Keratinocyte (primary cell): ENCODE measurements around the gene PXYLP1. TPM values are rescaled to one million over a fixed set of nuclear protein-coding genes. Genes with fewer than 3 reads are reported as not detected.

Experiments
- DNase-seq: peaks from one replicate; pipeline ENCODE4 v3.0.0-alpha.2; 2011; ENCODE audit warnings: low read depth, missing footprints, low spot score
- FAIRE-seq: peaks from 2 replicates; lab custom pipeline; 2011; peaks lifted over from hg19 to GRCh38; lab: Jason Lieb, UNC
- H2AFZ ChIP-seq: 2 replicates; pipeline ENCODE4 v1.6.0; 2012; ENCODE audit warnings: low read length, control low read depth, inconsistent platforms; ENCODE audit not compliant: control insufficient read depth
- H3K27ac ChIP-seq: 2 replicates; pipeline ENCODE4 v1.5.1; 2011; ENCODE audit warnings: low read length; ENCODE audit not compliant: control insufficient read depth, insufficient read depth
- H3K27me3 ChIP-seq: 3 replicates; pipeline ENCODE4 v1.6.0; 2011; ENCODE audit warnings: low read length; ENCODE audit not compliant: control insufficient read depth, insufficient read depth; ENCODE audit errors: extremely low read depth
- H3K36me3 ChIP-seq, 2 experiments: 2 replicates in 1 of 2; 3 replicates in 1 of 2; pipeline ENCODE4 v1.5.1; 2011; ENCODE audit warnings: low read length in 2 of 2, mild to moderate bottlenecking in 1 of 2; ENCODE audit not compliant: control insufficient read depth in 2 of 2, insufficient read depth in 2 of 2; ENCODE audit errors: extremely low read depth in 1 of 2
- H3K4me1 ChIP-seq: 3 replicates; pipeline ENCODE4 v1.5.1; 2011; ENCODE audit warnings: low read length; ENCODE audit not compliant: control insufficient read depth, insufficient read depth; ENCODE audit errors: extremely low read depth
- H3K4me2 ChIP-seq: 3 replicates; pipeline ENCODE4 v1.6.0; 2011; ENCODE audit warnings: low read depth, low read length; ENCODE audit not compliant: control insufficient read depth, insufficient read depth; ENCODE audit errors: extremely low read depth
- H3K4me3 ChIP-seq, 3 experiments: fragments of 200-600 bp in 1 of 3; sonication (generic) in 1 of 3; 2 replicates in 2 of 3; 3 replicates in 1 of 3; pipeline ENCODE4 v1.5.1; 2011 to 2016; ENCODE audit warnings: low read length in 3 of 3, mild to moderate bottlenecking in 3 of 3, control low read depth in 2 of 3, inconsistent platforms in 1 of 3, low read depth in 1 of 3, mixed read lengths in 1 of 3, mixed run types in 1 of 3, moderate library complexity in 1 of 3; ENCODE audit not compliant: control insufficient read depth in 2 of 3, insufficient read depth in 2 of 3; ENCODE audit errors: extremely low read depth in 1 of 3
- H3K79me2 ChIP-seq: 2 replicates; pipeline ENCODE4 v1.6.0; 2012; ENCODE audit warnings: low read length; ENCODE audit not compliant: control insufficient read depth, insufficient read depth
- H3K9ac ChIP-seq: 3 replicates; pipeline ENCODE4 v1.6.0; 2011; ENCODE audit warnings: low read length; ENCODE audit not compliant: control insufficient read depth, insufficient read depth; ENCODE audit errors: extremely low read depth
- H3K9me1 ChIP-seq: 3 replicates; pipeline ENCODE4 v1.6.0; 2011; ENCODE audit warnings: low read length; ENCODE audit not compliant: control insufficient read depth, insufficient read depth; ENCODE audit errors: extremely low read depth
- H3K9me3 ChIP-seq: 2 replicates; pipeline ENCODE4 v1.5.1; 2012; ENCODE audit warnings: low read depth, low read length; ENCODE audit not compliant: control insufficient read depth
- H4K20me1 ChIP-seq: 3 replicates; pipeline ENCODE4 v1.6.0; 2011; ENCODE audit warnings: low read length; ENCODE audit not compliant: control insufficient read depth, insufficient read depth; ENCODE audit errors: extremely low read depth
- CTCF ChIP-seq, 3 experiments: IDR thresholded peaks in 1 of 3; conservative IDR thresholded peaks in 1 of 3; optimal IDR thresholded peaks in 1 of 3; 2 replicates in 2 of 3; 3 replicates in 1 of 3; pipeline versions ENCODE3 to v1.5.1; 2011; ENCODE audit warnings: low read length in 3 of 3, mild to moderate bottlenecking in 3 of 3, moderate library complexity in 2 of 3, control low read depth in 1 of 3, inconsistent platforms in 1 of 3; ENCODE audit not compliant: insufficient read depth in 2 of 3; ENCODE audit errors: extremely low read depth in 1 of 3
- EZH2 ChIP-seq: IDR thresholded peaks from one replicate; pipeline ENCODE4 v1.6.1; 2012; ENCODE audit warnings: inconsistent platforms, mild to moderate bottlenecking, low read length, moderate library complexity
- dilution Hi-C: fragments of 300-500 bp; cut with MboI; formaldehyde crosslinking; loops from one replicate; pipeline ENCODE4 v1.7.0; 2020; ENCODE audit warnings: low sequenced_read_pairs; ENCODE audit not compliant: extremely low pct_ligation_motif_present
- polyA plus RNA-seq, 5 experiments: library from polyadenylated mRNA; depleted of rRNA in 3 of 5; stranded (reverse) in 3 of 5; stranded (forward) in 1 of 5; unstranded in 1 of 5; fragments of >200 nt; gene quantifications; 1 replicate in 1 of 5; 2 replicates in 3 of 5; 3 replicates in 1 of 5; pipeline versions ENCODE4 v1.2.1 to v1.2.3, GENCODE V29; 2011 to 2012; ENCODE audit warnings: missing spikeins in 2 of 5, low read depth in 1 of 5, low replicate concordance in 1 of 5

PXYLP1 gene
- polyA plus RNA-seq, 1 donor (not counting 4 experiments of a cell fraction or from before 2014, with no cell fraction given), result 3.0 TPM

- H3K4me1 ChIP-seq, result peaks cover 3% of the 10 kb centered on the region
- H3K9me1 ChIP-seq, result no peaks in the 10 kb centered on the region
- TF ChIP-seq EZH2 (no peak), CTCF (optimal IDR thresholded peaks at IDR 0.05 in 1 of 3, IDR thresholded peaks at IDR 0.05 in 1 of 3, conservative IDR thresholded peaks at IDR 0.05 in 1 of 3; ENCODE audit: extremely low read depth in 1 of 3, insufficient read depth in 2 of 3, low read length in 3 of 3) (no peak)
- H3K79me2 ChIP-seq, result no peaks in the 10 kb centered on the region
- H3K27me3 ChIP-seq, result no peaks in the 10 kb centered on the region
- no peak overlapping the region for H3K4me3 ChIP-seq
- no peak overlapping the region for H2AFZ ChIP-seq
- H4K20me1 ChIP-seq, result no peaks in the 10 kb centered on the region
- no peak overlapping the region for H3K4me2 ChIP-seq
- dilution Hi-C loops, result no loop called here
- H3K36me3 ChIP-seq, result no peaks in the 10 kb centered on the region
- FAIRE-seq, result no peak
- no peak for DNase-seq
- no peak overlapping the region for H3K9ac ChIP-seq
- H3K9me3 ChIP-seq, result no peaks in the 10 kb centered on the region
- H3K27ac ChIP-seq, result no peak overlapping the region
These were observed 110.8 kb downstream of the PXYLP1 start for GRCh38 chr3:141342386-141342785.

- H3K9me3 ChIP-seq, result no peaks in the 10 kb centered on the region
- H3K9me1 ChIP-seq, result no peaks in the 10 kb centered on the region
- H3K36me3 ChIP-seq, result no peaks in the 10 kb centered on the region
- H3K4me2 ChIP-seq, result no peak overlapping the region
- H2AFZ ChIP-seq, result no peak overlapping the region
- no peak overlapping the region for H3K4me3 ChIP-seq
- no peak for DNase-seq
- H4K20me1 ChIP-seq, result no peaks in the 10 kb centered on the region
- no peaks in the 10 kb centered on the region for H3K27me3 ChIP-seq
- TF ChIP-seq EZH2 (no peak), CTCF (optimal IDR thresholded peaks at IDR 0.05 in 1 of 3, IDR thresholded peaks at IDR 0.05 in 1 of 3, conservative IDR thresholded peaks at IDR 0.05 in 1 of 3; ENCODE audit: extremely low read depth in 1 of 3, insufficient read depth in 2 of 3, low read length in 3 of 3) (no peak)
- H3K27ac ChIP-seq, result no peak overlapping the region
- no peak overlapping the region for H3K9ac ChIP-seq
- H3K4me1 ChIP-seq, result no peaks in the 10 kb centered on the region
- no peak for FAIRE-seq
- H3K79me2 ChIP-seq, result no peaks in the 10 kb centered on the region
- dilution Hi-C loops, result no loop called here
These were observed 111.5 kb downstream of the PXYLP1 start for GRCh38 chr3:141343077-141343476.
